Measurements from ENCODE around the gene MAMDC2. TPM values are rescaled to one million over a fixed set of nuclear protein-coding genes. Genes with fewer than 3 reads are reported as not detected.
A peak's percentile ranks its signal among the peaks of the same experiment; 100 is the strongest.

The MAMDC2 gene
- total RNA-seq, 2 donors from 2014 or later = 2.3 to 7.0 TPM

DNA sequence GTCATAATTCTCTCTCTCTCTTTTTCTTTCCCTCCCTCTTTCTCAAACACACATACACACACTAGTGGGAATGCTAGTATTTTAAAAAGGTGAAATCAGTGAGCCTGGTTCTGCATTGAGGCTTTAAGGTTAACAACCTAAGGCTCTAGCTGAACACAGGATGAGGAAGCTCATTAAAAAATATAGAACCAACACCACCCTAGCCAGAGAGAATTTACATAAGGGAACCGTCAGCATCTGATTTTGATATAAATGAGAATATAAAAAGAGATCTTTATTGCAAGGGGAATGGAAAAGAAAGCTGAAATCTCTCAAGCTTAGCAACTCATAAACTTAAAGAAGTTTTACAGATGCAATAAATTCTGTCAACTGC lies 100.5 kb downstream of the MAMDC2 start:
- H3K4me3 ChIP-seq = no peak overlapping the region
- H3K9ac ChIP-seq (ENCODE audit: low read depth in 2 of 2, low read length in 2 of 2) = no peak overlapping the region
- intact Hi-C loops (cut with DNase I) = no loop called here
- DNase-seq = no peak
- TF ChIP-seq, protein P1, sequence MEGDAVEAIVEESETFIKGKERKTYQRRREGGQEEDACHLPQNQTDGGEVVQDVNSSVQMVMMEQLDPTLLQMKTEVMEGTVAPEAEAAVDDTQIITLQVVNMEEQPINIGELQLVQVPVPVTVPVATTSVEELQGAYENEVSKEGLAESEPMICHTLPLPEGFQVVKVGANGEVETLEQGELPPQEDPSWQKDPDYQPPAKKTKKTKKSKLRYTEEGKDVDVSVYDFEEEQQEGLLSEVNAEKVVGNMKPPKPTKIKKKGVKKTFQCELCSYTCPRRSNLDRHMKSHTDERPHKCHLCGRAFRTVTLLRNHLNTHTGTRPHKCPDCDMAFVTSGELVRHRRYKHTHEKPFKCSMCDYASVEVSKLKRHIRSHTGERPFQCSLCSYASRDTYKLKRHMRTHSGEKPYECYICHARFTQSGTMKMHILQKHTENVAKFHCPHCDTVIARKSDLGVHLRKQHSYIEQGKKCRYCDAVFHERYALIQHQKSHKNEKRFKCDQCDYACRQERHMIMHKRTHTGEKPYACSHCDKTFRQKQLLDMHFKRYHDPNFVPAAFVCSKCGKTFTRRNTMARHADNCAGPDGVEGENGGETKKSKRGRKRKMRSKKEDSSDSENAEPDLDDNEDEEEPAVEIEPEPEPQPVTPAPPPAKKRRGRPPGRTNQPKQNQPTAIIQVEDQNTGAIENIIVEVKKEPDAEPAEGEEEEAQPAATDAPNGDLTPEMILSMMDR (IDR thresholded peaks at IDR 0.05) = no peak
- H3K27ac ChIP-seq = peak overlapping the region; percentile 53
- H3K36me3 ChIP-seq = no peaks in the 10 kb centered on the region
- no peaks in the 10 kb centered on the region for H3K27me3 ChIP-seq
- H3K9me3 ChIP-seq = no peaks in the 10 kb centered on the region
- H3K4me1 ChIP-seq = no peaks in the 10 kb centered on the region

DNA sequence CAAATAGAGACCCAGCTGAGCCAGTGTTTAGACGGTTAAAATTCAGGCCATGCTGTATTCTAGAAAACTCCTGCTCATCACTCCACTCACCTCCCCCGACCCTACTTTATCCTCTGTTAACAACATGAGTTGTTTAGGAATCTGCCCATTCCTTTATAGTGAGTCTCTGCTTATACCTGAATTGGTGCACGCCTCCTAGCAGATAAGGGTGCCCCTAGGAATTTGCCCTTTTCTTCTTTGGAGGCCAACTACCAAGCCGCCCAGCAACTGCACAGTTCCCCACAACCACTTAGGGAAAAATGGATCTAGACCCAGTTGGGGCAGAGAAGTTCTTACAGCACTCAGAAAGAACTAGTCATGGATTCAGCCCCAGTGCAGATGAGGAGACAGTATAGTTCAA lies 102.3 kb downstream of the MAMDC2 start:
- TF ChIP-seq, protein P1 (IDR thresholded peaks at IDR 0.05) = no peak
- Histone ChIP-seq H3K9ac (ENCODE audit: low read depth in 2 of 2, low read length in 2 of 2) (no peak overlapping the region), H3K27ac (no peak overlapping the region), H3K4me1 (no peaks in the 10 kb centered on the region), H3K36me3 (no peaks in the 10 kb centered on the region), H3K4me3 (no peak overlapping the region), H3K9me3 (no peaks in the 10 kb centered on the region), H3K27me3 (no peaks in the 10 kb centered on the region)
- intact Hi-C loops (cut with DNase I) = no loop called here
- no peak for DNase-seq

DNA sequence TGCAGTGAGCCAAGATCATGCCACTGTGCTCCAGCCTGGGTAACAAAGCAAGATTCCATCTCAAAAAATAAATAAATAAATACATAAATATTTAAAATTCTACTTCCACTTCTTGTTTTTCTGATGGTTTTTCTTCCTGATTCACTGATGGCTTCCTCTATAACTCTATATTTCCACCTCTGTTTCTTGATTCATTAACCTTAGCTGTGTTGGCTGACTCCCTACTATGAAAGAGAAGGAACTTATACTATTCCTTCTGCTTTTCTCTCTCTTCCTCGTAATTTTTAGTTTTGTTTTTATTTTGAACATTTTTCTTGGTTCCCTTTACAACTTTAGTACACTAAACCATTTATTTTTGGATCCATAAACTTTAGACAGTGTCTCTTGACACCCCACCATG lies 103.5 kb downstream of the MAMDC2 start:
- intact Hi-C loops (cut with DNase I) = no loop called here
- H3K4me3 ChIP-seq = no peak overlapping the region
- no peaks in the 10 kb centered on the region for H3K9me3 ChIP-seq
- H3K36me3 ChIP-seq = no peaks in the 10 kb centered on the region
- no peaks in the 10 kb centered on the region for H3K4me1 ChIP-seq
- H3K27me3 ChIP-seq = no peaks in the 10 kb centered on the region
- DNase-seq = no peak
- H3K9ac ChIP-seq (ENCODE audit: low read depth in 2 of 2, low read length in 2 of 2) = no peak overlapping the region
- H3K27ac ChIP-seq = no peak overlapping the region
- TF ChIP-seq, protein P1 (IDR thresholded peaks at IDR 0.05) = no peak

DNA sequence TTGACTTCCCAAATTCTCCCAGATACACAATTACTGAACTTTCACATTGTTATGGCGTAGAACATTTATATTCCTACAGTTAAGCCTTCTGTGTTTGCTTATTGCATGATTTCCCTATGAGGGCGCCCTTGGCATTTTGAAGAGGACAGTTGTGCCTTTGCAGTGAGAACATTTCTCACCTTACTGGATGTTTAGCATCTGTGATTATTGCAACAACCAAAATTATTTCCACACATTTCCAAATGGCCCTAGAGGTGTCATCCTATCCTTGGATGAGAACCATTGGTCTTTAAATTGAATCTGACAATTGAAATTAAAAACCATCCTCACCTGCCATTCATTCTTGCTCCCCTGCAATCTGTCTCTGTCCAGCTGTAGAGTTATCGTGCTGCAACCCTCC lies 104.0 kb downstream of the MAMDC2 start:
- no peak overlapping the region for H3K27ac ChIP-seq
- intact Hi-C loops (cut with DNase I) = no loop called here
- H3K9ac ChIP-seq (ENCODE audit: low read depth in 2 of 2, low read length in 2 of 2) = no peak overlapping the region
- TF ChIP-seq, protein P1 (IDR thresholded peaks at IDR 0.05) = no peak
- no peaks in the 10 kb centered on the region for H3K36me3 ChIP-seq
- no peak overlapping the region for H3K4me3 ChIP-seq
- no peak for DNase-seq
- no peaks in the 10 kb centered on the region for H3K9me3 ChIP-seq
- H3K4me1 ChIP-seq = no peaks in the 10 kb centered on the region
- no peaks in the 10 kb centered on the region for H3K27me3 ChIP-seq

DNA sequence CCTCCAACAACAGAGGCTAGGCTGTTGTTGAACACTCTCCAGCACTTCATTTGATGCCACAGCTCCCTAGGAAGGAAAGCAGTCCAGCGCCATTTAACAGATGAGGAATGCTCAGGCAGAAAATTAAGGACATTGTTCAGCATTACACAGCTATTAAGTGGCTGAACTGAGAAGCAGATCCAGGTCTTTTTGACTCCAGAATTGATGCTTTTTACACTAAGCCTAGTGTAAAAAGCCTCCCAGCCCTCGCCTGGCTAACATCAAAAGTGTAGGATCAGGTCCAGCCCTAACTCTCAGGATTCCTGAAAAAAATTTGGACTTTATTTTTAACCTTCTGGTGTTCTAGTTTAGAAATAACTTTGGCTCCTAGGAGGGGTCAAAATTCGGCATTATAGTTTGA lies 108.7 kb downstream of the MAMDC2 start:
- TF ChIP-seq, protein P1 (IDR thresholded peaks at IDR 0.05) = no peak
- Histone ChIP-seq H3K36me3 (no peaks in the 10 kb centered on the region), H3K9me3 (no peaks in the 10 kb centered on the region), H3K4me1 (no peaks in the 10 kb centered on the region), H3K27me3 (no peaks in the 10 kb centered on the region), H3K4me3 (no peak overlapping the region), H3K27ac (no peak overlapping the region), H3K9ac (ENCODE audit: low read depth in 2 of 2, low read length in 2 of 2) (no peak overlapping the region)
- DNase-seq = no peak
- intact Hi-C loops (cut with DNase I) = no loop called here

DNA sequence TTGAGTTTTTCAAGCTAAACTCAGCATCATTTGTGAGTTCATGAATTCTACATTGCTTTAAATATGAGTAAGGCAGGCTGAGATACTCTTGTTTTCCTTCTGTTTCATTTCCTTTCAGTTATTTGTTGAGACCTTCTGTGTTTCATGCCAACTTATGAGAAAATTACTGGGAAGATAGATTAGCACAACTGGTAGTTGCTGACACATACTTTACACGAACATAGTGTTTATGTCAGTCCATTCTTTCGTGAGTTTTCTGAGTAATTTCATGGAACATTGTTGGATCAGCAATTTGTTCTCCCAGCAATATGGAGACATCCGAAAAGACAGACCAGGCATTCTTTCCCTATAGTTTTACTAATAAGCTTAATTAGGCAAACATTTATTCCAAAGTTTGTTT lies 113.1 kb downstream of the MAMDC2 start:
- H3K4me1 ChIP-seq = no peaks in the 10 kb centered on the region
- no peaks in the 10 kb centered on the region for H3K36me3 ChIP-seq
- H3K27me3 ChIP-seq = no peaks in the 10 kb centered on the region
- DNase-seq = no peak
- TF ChIP-seq, protein P1 (IDR thresholded peaks at IDR 0.05) = no peak
- H3K27ac ChIP-seq = no peak overlapping the region
- H3K9ac ChIP-seq (ENCODE audit: low read depth in 2 of 2, low read length in 2 of 2) = no peak overlapping the region
- intact Hi-C loops (cut with DNase I) = no loop called here
- H3K9me3 ChIP-seq = no peaks in the 10 kb centered on the region
- H3K4me3 ChIP-seq = no peak overlapping the region

Data from colonic mucosa (tissue), 4 donors.